ENCODE measurements around the gene AKR1C2. TPM values are rescaled to one million over a fixed set of nuclear protein-coding genes. Genes with fewer than 3 reads are reported as not detected.
"Not testable (repeated sequence)": the region's sequence is repeated elsewhere in the genome, so short reads cannot be mapped to it uniquely, and the experiment has no call there.

Gene AKR1C2
- total RNA-seq, 1 experiment from 2014 or later = 1,499 TPM

DNA sequence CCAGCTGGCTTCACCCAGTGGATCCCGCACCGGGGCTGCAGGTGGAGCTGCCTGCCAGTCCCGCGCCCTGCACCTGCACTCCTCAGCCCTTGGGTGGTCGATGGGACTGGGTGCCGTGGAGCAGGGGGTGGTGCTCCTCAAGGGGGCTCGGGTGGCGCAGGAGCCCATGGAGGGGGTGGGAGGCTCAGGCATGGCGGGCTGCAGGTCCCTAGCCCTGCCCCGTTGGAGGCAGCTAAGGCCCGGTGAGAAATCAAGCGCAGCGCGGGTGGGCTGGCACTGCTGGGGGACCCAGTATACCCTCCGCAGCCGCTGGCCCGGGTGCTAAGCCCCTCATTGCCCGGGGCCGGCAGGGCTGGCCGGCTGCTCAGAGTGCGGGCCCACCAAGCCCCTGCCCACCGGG is 28.8 kb upstream of the AKR1C2 start:
- DNase-seq (ENCODE audit: low read depth); in situ Hi-C loops (cut with HindIII; ENCODE audit: low pct_unique_long_range_greater_than_20kb, low sequenced_read_pairs): not testable (repeated sequence)

DNA sequence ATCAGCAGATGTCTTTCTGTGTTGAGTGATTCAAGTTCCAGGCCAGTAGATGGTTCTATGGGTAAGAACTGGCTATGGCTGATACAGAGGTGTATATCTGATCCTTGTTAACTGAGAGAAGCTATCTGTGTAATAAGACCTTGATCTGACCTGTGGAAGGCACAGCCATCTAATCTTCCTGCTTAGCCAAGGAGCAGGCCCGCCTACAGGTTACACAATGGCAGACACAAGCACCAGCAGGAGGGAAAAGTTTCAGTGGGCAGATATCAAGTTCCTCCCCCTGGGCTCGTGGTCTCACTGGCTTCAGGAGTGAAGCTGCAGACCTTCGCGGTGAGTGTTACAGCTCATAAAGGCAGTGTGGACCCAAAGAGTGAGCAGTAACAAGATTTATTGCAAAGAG is 27.9 kb upstream of the AKR1C2 start:
- in situ Hi-C loops (cut with HindIII; ENCODE audit: low pct_unique_long_range_greater_than_20kb, low sequenced_read_pairs); DNase-seq (ENCODE audit: low read depth): not testable (repeated sequence)

DNA sequence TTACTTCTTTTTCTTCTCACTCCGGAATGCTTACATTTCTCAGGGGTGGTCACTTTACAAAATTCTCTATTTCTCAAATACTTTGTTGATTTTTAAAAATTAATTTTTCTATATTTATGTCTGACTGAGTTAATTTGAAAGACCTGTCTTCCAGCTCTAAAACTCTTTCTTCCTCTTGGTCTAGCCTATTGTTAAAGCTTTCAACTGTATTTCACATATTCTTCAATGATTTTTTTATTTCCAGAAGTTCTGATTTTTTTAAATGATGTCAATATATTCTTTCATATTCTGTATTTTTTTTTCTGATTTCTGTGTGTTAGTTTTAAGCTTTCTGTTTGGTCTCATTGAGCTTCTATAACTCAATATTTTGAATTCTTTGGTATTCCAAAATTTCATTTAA is 27.3 kb upstream of the AKR1C2 start:
- in situ Hi-C loops (cut with HindIII; ENCODE audit: low pct_unique_long_range_greater_than_20kb, low sequenced_read_pairs) = no loop called here
- no peak for DNase-seq (ENCODE audit: low read depth)

DNA sequence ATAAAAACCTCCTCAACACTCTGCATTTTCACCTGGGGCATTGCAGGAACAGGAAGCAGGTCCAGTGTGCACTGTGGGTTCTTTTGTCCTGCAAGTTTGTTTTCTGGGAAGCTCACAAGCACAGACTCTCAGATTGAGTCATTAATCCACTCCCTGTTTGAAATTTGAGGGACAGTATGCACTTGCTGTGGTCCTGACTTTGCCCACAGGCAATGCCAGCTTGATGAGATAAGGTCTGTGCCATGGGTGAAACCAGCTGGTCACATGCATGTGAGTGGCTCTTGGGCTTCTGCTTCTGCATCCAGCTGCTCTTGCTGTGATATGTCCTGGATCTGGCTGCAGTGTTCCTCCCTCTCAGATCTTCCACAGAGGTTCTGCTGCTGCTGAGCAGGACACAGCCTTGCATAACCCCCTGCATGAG is 21.8 kb upstream of the AKR1C2 start:
- not testable (repeated sequence) for DNase-seq (ENCODE audit: low read depth)
- in situ Hi-C loops (cut with HindIII; ENCODE audit: low pct_unique_long_range_greater_than_20kb, low sequenced_read_pairs) = loop anchor here (10.0 kb wide), 1 partner anchor 69 kb away; the partner anchor contains the start of gene AKR1C3

DNA sequence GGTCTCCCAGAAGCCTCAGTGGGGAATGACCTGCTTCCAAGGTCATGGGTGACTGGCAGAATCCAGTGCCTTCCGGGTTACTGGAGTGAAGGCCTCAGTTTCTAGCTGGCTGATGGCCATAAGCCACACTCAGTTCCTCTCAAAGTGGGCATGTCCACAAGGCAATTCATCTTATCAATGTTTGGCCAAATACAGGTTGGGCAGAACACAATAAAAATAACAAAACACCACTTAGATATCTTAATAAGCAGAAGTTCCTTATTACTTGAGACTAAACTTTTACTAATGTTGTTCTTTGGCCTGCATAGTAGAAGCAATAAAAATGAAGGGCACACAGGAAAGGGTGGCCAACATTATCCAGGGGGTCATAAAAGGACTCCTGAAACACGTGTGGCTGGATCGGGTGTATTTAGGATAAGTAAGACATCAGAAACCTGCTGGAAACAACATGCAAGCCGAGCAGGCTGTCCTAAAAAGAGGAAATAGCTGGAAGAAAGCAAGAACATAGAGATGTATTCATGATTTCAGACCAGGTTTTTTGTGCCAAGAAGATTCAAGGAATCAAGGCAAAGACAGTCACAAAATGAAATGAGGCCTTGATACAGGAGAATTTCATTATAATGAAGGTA is 19.6 kb upstream of the AKR1C2 start:
- in situ Hi-C loops (cut with HindIII; ENCODE audit: low pct_unique_long_range_greater_than_20kb, low sequenced_read_pairs) = loop anchor here (10.0 kb wide), 1 partner anchor 72 kb away; the partner anchor contains the start of gene AKR1C3
- no peak for DNase-seq (ENCODE audit: low read depth)

DNA sequence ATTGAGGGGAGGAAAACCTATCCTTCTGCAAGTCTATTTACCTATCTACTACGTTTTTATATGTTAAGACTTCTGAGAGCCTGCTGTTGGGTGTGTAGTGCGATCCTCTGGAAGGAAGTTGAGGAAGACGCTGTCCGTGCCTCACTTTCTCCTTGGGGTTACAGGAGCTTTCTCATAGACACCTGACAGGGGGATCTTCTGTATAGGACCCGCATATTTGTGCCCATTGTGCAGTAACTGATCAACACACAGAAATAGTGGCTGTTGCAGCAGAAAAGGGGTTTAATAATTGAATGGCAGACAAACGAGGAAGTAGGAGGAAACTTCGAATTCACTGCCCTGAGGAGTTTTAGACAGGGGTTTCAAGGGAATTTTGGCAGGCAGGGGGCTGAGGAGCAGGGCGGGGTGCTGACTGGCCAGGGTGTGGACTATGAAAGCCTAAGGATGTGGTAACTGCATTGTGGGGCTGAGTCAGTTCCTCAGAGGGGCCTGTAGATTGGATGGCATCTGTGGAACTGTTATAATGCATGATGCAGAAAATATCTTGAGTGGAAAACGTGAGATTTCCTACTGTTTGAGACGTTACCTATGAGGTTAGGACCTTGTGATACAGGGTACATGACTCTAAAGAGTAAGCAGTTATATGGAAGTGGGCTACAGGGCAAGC is 18.1 kb upstream of the AKR1C2 start:
- in situ Hi-C loops (cut with HindIII; ENCODE audit: low pct_unique_long_range_greater_than_20kb, low sequenced_read_pairs) = loop anchor here (10.0 kb wide), 1 partner anchor 73 kb away; the partner anchor contains the start of gene AKR1C3
- not testable (repeated sequence) for DNase-seq (ENCODE audit: low read depth)

DNA sequence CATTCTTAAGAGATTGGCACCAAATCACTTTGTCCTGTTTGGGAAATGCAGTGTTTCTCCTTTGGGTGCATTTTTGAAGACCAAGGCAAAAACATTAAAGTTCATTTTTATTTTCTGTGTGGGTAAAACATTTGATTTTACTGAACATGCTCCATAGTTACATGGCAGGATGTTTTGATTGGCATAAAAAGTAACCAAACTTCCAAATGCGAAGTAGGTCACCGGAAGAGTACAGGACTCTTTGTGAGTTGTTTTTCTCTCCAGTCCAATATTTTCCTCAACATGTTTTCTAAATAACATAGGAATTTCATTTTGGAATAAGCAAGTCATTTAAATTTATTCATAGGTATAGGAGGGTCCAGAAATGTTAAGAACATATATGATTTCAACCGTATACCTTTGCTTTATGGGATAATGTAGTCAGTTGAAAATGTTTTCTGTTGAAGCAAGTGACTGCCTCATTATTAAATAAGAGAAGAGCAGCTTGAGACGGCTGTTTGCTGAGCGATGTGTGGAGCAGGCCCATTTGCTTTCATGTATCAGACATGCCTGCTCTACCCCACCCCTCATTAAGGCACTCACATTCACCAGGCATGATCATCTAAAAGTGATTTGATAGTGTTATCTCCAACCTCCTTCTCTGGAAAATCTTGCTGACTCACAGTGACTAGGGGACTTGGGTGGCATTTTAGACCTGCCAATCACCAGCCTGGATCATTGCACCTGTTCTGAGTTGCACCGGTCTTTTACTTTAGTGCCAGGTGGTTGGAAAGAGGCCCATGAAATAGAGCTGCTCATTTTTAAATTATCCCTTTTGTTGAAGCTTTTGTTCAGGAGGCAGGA is 16.3 kb upstream of the AKR1C2 start:
- peak; percentile 93 for DNase-seq (ENCODE audit: low read depth)
- in situ Hi-C loops (cut with HindIII; ENCODE audit: low pct_unique_long_range_greater_than_20kb, low sequenced_read_pairs) = loop anchor here (10.0 kb wide), 1 partner anchor 75 kb away; the partner anchor contains the start of gene AKR1C3

DNA sequence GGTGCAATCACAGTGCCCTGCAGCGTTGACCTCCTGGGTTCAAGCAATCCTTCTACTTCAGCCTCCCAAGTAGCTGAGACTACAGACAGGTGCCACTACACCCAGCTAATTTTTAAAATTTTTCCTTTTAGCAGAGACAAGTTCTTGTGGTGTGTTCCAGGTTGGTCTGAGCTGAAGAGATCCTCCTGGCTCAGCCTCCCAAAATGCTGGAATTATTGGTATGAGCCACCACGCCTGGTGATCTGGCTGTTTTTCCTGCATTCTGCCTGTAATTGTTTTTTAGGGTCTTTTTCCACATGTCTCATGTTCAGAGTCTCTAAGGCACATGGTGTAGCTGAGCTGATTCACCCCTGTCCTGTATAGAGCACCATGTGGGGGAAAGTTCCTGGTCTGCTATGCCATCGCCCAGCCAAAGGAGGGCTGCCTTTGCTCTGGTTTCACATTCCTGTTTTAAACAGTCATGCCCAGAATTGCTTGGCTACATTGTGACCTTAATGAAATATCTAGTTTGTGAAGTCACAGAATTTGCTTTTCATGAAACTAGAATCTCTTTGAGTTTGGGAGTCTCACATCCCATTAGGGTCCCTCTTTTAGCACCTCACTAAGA is 15.1 kb upstream of the AKR1C2 start:
- DNase-seq (ENCODE audit: low read depth) = peak; percentile 86
- in situ Hi-C loops (cut with HindIII; ENCODE audit: low pct_unique_long_range_greater_than_20kb, low sequenced_read_pairs) = not testable (repeated sequence)

DNA sequence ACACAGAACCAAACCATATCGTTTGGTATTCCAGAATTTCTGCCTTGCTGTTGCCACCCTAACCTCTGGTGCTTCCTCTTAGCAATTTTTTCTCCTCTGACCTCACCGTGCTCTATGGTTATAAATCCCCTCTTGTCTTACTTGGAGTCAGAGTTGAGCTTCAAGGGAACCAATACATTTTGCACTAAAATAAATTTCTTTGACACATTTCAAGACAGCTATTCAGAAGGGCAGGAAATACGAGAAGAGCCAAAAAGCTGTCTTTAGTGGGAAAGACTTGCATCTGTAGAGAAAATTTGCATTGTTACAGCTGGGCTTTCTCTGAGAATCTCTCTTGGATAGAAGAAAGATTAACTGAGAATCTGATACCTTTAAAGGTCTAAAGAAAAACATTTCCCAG is 14.5 kb upstream of the AKR1C2 start:
- DNase-seq (ENCODE audit: low read depth) = no peak
- in situ Hi-C loops (cut with HindIII; ENCODE audit: low pct_unique_long_range_greater_than_20kb, low sequenced_read_pairs) = no loop called here

DNA sequence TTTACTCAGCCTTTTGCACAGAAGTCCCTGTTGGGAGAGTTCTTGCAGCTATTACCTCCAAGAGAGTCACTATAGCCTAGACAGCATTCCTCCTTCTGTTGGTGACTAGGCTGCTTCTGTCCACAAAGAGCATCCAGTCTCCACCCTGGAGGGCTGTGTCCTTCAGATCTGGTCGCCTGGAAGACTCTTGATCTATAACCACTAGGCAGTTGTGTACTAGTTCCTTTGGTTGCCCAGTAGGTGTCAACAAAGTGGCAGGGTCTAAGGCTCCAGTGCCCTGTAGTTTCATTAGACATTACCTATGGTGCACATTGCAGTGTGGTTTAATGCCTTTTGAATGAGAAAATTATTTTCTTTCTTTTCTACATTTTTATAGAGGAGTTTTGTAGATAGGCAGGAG is 11.3 kb upstream of the AKR1C2 start:
- DNase-seq (ENCODE audit: low read depth) = peak; percentile 73
- in situ Hi-C loops (cut with HindIII; ENCODE audit: low pct_unique_long_range_greater_than_20kb, low sequenced_read_pairs) = no loop called here

DNA sequence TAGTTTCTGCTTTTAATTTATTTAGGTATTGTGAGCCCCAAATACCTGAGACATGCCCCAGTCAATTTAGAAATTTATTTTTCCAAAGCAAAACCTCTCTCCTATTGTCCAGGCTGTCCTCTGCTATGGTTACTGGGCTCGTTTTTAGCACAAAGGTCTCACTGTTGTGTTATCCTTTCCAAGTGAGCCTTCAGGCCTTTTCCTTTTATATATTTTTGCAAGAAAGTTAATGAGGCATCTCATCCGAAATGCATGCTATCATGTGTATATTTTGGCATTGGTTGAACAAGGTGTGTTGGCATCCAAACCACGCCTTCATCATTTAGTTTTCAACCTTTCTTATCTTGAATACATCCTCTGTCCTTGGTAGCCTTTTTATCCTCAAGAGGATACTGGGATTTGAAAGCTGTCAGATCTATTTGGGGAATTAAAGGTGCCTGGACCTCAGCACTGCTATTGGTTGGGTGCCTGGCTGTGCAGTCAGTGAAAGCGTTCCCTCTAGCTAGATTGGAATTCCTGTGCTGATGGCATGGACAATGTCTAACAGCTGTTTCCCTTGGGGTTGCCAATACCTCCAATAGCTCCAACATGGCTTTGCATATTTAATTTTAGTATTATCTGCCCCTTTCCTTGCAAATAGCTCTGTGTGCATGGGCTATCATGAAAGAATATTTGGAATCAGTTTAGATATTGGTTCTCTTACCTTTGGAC is 10.7 kb upstream of the AKR1C2 start:
- in situ Hi-C loops (cut with HindIII; ENCODE audit: low pct_unique_long_range_greater_than_20kb, low sequenced_read_pairs) = not testable (repeated sequence)
- peak; percentile 88 for DNase-seq (ENCODE audit: low read depth)

DNA sequence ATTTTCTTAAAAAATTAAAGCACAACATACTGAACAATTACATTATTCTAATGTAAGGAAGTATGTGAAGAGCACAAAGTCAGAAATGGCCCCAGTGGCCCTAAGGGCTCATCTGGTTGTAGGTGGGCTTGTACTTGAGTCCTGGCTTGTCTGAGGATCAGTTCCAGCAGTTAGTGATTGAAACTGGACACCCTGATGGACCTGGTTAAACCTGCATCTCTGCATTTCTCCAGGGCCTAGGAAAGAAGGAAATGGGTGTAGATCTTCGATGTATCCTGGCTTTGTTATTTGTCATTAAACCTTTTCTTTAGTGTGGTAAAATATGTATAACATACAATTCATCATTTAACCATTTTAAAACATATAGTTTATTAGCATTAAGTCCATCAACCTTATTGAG is 9.7 kb upstream of the AKR1C2 start:
- in situ Hi-C loops (cut with HindIII; ENCODE audit: low pct_unique_long_range_greater_than_20kb, low sequenced_read_pairs) = no loop called here
- DNase-seq (ENCODE audit: low read depth) = no peak

DNA sequence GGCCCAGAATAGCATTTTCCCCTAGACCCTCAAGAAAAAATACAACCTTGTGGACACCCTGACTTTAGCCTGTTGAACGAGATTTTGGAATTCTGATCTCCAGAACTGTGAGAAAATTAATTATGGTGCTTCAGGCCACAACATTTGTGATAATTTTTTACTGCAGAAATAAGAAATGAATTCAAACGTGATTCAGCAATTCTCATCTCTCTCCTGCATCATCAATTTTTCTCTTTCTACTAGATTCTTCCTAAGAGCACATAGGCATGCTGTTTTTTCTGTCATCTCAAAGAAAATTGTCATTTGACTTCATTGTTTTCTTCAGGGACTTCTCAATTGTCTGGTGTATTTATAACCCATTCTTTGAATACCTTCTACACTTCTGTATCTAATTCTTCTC is 8.9 kb upstream of the AKR1C2 start:
- in situ Hi-C loops (cut with HindIII; ENCODE audit: low pct_unique_long_range_greater_than_20kb, low sequenced_read_pairs) = no loop called here
- no peak for DNase-seq (ENCODE audit: low read depth)

DNA sequence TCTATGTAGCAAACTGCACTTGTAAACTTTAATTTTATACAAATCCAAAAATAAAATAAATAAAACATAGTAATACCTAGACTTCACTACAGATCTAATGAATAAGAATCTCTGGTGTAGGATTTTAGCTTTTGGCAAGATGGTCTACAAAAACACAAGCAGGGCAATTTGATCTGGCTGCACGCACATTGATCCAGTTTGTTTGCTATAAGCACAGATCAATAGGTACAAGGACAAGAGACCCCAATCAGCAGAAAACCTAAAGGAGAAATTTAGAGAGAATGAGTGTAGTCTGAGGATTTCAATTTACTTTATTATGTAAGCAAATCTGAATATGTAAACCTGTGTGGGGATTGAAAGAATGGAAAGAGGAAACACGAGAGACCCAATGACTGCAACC is 7.7 kb upstream of the AKR1C2 start:
- DNase-seq (ENCODE audit: low read depth) = not testable (repeated sequence)

DNA sequence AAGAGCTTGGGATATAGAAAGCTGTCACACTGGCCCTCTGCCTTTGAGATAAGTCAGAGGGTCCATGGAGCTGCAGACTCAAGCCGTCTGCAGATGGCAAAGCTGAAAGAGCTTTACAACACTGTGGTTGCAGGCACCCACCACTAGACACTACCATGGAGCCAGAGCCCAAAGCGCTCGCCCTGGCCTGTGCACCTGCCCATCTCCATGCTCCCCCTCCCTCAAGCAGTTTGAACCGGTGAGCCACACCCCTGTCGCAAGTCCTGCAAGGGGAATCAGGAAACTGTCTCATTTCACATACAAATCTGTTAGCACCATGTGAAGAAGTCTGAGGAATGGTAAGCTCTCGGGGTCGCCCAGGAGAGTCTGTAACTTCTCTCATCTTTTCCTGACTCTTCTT is 6.4 kb upstream of the AKR1C2 start:
- DNase-seq (ENCODE audit: low read depth); in situ Hi-C loops (cut with HindIII; ENCODE audit: low pct_unique_long_range_greater_than_20kb, low sequenced_read_pairs): not testable (repeated sequence)

More for the DNA sequence above, 7.7 kb upstream of the AKR1C2 start:
- in situ Hi-C loops (cut with HindIII; ENCODE audit: low pct_unique_long_range_greater_than_20kb, low sequenced_read_pairs) = not testable (repeated sequence)

DNA sequence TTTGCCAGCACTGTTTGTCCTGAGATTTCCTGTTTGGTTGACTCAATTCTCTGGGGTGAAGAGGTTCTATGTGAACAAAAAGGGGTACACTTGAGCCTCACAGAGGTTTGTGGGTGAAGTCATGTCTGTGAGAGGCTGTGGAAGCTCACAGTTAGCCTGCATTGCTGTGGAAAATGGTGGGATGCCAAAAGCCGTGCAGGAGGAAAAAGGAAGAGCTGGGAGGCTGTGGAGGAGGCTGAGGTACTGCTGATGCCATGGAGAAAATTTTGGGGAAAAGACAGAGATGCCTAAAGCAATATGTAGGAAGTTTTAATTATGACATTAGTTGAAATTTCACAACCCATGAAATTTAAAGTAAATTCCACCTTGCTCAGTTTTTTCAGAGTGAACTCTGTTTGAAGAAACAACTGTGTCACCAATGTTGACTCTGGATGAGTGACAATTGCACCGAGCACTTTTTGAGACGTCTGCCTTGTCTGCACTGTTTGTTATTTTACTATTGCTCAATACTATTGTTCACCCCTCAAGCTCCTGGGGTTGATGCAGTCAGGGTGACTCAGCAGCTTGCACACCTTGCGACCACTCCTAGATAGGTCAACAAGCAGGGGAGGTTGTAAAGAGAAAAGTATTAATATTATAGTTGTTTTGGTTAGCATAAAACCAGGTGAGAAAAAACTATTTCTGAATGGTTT is 5.3 kb upstream of the AKR1C2 start:
- in situ Hi-C loops (cut with HindIII; ENCODE audit: low pct_unique_long_range_greater_than_20kb, low sequenced_read_pairs) = loop anchor here (10.0 kb wide), 1 partner anchor 54 kb away; no protein-coding TSS in a partner anchor

DNA sequence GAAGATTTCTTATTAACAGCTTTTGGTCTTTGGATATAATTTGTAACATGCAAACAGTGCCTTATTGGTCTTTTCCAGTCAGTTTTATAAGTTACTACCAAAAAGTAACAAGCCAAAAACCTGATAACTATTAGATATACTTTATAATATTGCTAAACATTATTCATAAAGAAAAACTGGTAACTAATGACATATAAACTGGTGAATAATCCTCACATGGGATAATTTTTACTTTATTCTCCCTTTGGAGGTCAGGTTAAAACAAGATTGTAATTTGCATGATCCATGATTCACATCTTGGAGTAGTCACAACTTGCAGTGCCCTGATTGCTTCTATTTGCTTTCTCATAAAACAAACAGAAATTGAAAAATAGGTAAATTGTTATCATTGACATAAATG is 844 bp upstream of the AKR1C2 start:
- in situ Hi-C loops (cut with HindIII; ENCODE audit: low pct_unique_long_range_greater_than_20kb, low sequenced_read_pairs) = loop anchor here (10.0 kb wide), 1 partner anchor 50 kb away; no protein-coding TSS in a partner anchor
- DNase-seq (ENCODE audit: low read depth) = not testable (repeated sequence)

More for the DNA sequence above, 5.3 kb upstream of the AKR1C2 start:
- DNase-seq (ENCODE audit: low read depth) = peak; percentile 82

Measured in Caki2 (cell line).